ENCODE results near the gene MGAT4B.
"Not testable (repeated sequence)": the region's sequence is repeated elsewhere in the genome, so short reads cannot be mapped to it uniquely, and the experiment has no call there.

MGAT4B gene

DNA sequence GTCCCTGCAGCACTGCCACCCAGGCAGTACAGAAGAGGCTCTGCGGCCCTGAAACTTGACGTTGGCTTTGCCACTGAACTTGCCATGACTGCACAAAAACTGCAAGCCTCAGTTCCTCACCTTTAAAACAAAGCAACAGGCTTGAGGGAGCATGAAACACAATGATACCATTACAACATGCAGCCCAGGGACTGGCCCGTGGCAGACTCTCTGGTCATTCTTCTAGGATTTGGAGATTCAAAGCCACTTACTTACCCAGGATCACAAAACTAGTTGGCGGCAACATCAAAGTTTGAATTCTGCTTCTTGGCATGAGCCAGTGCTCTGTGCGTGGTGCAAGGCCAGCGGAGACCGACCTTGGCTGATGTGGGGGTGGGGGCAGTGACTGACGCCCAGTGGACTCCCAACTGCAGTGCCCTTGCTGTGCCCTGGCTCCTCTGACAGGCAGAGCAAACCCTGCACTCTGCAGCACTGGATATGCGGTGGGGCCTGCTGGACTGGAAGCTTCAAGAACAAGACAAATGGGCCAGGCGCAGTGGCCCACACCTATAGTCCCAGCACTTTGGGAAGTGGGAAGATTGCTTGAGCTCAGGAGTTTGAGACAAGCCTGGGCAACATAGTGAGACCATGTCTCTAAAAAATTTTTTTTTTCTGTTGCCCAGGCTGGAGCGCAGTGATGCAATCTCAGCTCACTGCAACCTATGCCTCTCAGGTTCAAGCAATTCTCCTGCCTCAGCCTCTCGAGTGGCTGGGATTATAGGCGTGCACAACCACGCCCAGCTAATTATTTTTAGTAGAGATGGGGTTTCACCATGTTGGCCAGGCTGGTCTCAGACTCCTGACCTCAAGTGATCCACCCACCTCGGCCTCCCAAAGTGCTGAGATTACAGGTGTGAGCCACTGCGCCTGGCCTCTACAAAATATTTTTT lies 32.9 kb upstream of the MGAT4B start:
- H3K4me3 ChIP-seq (ENCODE audit: low read depth, low read length): no peak overlapping the region
- TF ChIP-seq CTCF (IDR thresholded peaks at IDR 0.05; ENCODE audit: low read depth, low read length): no peak

DNA sequence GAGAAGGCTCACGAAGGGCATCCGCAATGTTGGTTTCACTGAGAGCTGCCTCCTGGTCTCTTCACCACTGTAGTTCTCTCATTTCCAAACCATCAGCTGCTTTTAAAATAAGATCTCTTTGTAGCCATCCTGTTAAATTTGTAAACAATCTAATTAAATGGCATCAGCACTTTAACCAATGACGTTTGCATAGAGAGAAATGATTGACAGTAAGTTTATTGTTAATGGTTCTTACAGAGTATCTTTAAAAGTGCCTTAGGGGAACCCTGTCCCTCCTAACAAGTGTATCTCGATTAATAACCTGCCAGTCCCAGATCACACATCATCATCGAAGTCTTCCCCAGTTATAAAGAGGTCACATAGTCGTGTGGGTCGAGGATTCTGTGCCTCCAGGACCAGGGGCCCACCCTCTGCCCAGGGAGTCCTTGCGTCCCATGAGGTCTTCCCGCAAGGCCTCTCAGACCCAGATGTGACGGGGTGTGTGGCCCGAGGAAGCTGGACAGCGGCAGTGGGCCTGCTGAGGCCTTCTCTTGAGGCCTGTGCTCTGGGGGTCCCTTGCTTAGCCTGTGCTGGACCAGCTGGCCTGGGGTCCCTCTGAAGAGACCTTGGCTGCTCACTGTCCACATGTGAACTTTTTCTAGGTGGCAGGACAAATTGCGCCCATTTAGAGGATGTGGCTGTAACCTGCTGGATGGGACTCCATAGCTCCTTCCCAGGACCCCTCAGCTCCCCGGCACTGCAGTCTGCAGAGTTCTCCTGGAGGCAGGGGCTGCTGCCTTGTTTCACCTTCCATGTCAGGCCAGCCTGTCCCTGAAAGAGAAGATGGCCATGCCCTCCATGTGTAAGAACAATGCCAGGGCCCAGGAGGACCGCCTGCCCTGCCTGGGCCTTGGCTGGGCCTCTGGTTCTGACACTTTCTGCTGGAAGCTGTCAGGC lies 30.7 kb upstream of the MGAT4B start:
- TF ChIP-seq CTCF (IDR thresholded peaks at IDR 0.05; ENCODE audit: low read depth, low read length): no peak

GRCh38 chr5:179836225-179837019 lies 29.8 kb upstream of the MGAT4B start:
- H3K4me3 ChIP-seq (ENCODE audit: low read depth, low read length): no peak overlapping the region
- no peak for TF ChIP-seq CTCF (IDR thresholded peaks at IDR 0.05; ENCODE audit: low read depth, low read length)

More for the DNA sequence above, 30.7 kb upstream of the MGAT4B start:
- no peak overlapping the region for H3K4me3 ChIP-seq (ENCODE audit: low read depth, low read length)

DNA sequence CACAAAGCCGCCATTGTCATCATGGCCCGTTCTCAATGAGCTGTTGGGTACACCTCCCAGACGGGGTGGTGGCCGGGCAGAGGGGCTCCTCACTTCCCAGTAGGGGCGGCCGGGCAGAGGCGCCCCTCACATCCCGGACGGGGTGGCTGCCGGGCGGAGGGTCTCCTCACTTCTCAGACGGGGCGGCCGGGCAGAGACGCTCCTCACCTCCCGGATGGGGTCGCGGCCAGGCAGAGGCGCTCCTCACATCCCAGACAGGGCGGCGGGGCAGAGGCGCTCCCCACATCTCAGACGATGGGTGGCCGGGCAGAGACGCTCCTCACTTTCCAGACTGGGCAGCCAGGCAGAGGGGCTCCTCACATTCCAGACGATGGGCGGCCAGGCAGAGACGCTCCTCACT lies 28.2 kb upstream of the MGAT4B start:
- not testable (repeated sequence) for H3K4me3 ChIP-seq (ENCODE audit: low read depth, low read length)

DNA sequence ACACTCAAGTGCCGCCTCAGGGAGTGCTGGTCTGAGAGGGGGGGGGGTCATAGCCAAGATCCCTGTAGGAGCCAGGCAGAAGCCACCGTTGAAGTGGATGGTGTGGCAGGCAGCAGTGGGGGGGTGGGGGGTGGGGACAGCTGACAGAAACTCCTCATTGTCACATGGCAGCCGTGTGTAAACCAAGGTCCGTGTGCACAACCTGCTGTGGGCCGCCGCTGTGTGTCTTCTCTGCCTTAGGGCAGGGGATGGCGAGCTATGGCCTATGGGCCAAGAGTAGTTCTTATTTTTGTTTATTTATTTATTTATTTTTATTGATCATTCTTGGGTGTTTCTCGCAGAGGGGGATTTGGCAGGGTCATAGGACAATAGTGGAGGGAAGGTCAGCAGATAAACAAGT lies 27.5 kb upstream of the MGAT4B start:
- no peak for TF ChIP-seq CTCF (IDR thresholded peaks at IDR 0.05; ENCODE audit: low read depth, low read length)
- H3K4me3 ChIP-seq (ENCODE audit: low read depth, low read length): no peak overlapping the region

GRCh38 chr5:179833709-179834070 lies 27.0 kb upstream of the MGAT4B start:
- no peak overlapping the region for H3K4me3 ChIP-seq (ENCODE audit: low read depth, low read length)
- TF ChIP-seq CTCF (IDR thresholded peaks at IDR 0.05; ENCODE audit: low read depth, low read length): no peak

DNA sequence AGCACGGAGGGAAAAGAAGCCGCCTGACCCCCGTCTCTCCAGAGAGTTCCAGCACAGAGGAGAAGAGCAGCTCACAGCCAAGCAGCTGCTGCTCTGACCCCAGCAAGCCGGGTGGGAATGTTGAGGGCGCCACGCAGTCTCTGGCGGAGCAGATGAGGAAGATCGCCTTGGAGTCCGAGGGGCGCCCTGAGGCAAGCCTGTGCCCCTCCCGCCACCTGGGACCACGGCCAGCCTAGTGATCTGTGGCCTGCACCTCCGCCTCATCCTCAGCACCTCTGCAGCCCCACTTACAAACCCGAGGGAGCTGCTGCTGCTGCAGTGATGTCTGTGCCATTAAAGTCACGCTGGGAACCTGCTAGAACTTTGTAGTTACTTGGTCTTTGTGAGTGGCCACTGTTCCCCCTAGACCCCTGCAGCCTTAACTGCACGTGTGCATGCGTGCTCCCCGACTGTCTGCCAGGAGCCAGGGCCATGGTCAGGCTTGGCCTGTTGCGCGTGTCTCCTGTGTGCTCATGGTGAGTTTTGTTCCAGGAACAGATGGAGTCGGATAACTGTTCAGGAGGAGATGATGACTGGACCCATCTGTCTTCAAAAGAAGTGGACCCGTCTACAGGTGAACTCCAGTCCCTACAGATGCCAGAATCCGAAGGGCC lies 26.5 kb upstream of the MGAT4B start:
- no peak for TF ChIP-seq CTCF (IDR thresholded peaks at IDR 0.05; ENCODE audit: low read depth, low read length)
- no peak overlapping the region for H3K4me3 ChIP-seq (ENCODE audit: low read depth, low read length)

Data from WI38 (cell line).